Renal cortex interstitium (tissue), 15 donors: ENCODE results near the gene C1D. TPM values are rescaled to one million over a fixed set of nuclear protein-coding genes. Genes with fewer than 3 reads are reported as not detected.

Experiments
- DNase-seq, 11 donors: peaks; one replicate each; pipeline ENCODE4 v3.0.0-alpha.2; 2013; ENCODE audit warnings: low read depth in 9 of 11, low spot score in 4 of 11; ENCODE audit errors: extremely low read depth in 1 of 11
- long read RNA-seq, 16 experiments: transcript quantifications; one replicate each; lab custom pipeline, GENCODE V29; 2026
- polyA plus RNA-seq, 3 donors: library from polyadenylated mRNA; unstranded; fragments of 120-200 nt; gene quantifications; one replicate each; pipeline ENCODE4 v1.2.1, GENCODE V29; 2013; ENCODE audit not compliant: insufficient read length in 3 of 3

C1D gene, protein sequence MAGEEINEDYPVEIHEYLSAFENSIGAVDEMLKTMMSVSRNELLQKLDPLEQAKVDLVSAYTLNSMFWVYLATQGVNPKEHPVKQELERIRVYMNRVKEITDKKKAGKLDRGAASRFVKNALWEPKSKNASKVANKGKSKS
- 10 to 100 TPM; 40.7 to 46.9 (median 45.5) TPM for polyA plus RNA-seq
- long read RNA-seq, donor 1, transcript C1D-201 (5 exons, 2,233 nt) = minor isoform, 18 of 60 reads
- long read RNA-seq, donor 1, transcript C1D-204 (5 exons, 736 nt) = major isoform, 23 of 60 reads
- long read RNA-seq, donor 1, partial matches to known transcripts = 13 of 60 reads
- long read RNA-seq, donor 1, other reads (novel, unspliced or antisense) = 5 of 60 reads
- long read RNA-seq, donor 2, transcript C1D-201 (5 exons, 2,233 nt) = minor isoform, 14 of 77 reads
- long read RNA-seq, donor 2, transcript C1D-204 (5 exons, 736 nt) = major isoform, 38 of 77 reads
- long read RNA-seq, donor 2, partial matches to known transcripts = 19 of 77 reads
- long read RNA-seq, donor 2, other reads (novel, unspliced or antisense) = 5 of 77 reads
- long read RNA-seq, donor 3, transcript C1D-204 (5 exons, 736 nt) = major isoform, 62 of 116 reads
- long read RNA-seq, donor 3, transcript C1D-201 (5 exons, 2,233 nt) = minor isoform, 24 of 116 reads
- long read RNA-seq, donor 3, partial matches to known transcripts = 18 of 116 reads
- long read RNA-seq, donor 3, other reads (novel, unspliced or antisense) = 12 of 116 reads
- long read RNA-seq, donor 4, transcript C1D-204 (5 exons, 736 nt) = minor isoform, 13 of 42 reads
- long read RNA-seq, donor 4, transcript C1D-201 (5 exons, 2,233 nt) = major isoform, 15 of 42 reads
- long read RNA-seq, donor 4, partial matches to known transcripts = 9 of 42 reads
- long read RNA-seq, donor 4, other reads (novel, unspliced or antisense) = 5 of 42 reads
- long read RNA-seq, donor 5 = 0 reads
- long read RNA-seq, donor 6, transcript C1D-201 (5 exons, 2,233 nt) = minor isoform, 14 of 66 reads
- long read RNA-seq, donor 6, transcript C1D-204 (5 exons, 736 nt) = major isoform, 29 of 66 reads
- long read RNA-seq, donor 6, partial matches to known transcripts = 15 of 66 reads
- long read RNA-seq, donor 6, other reads (novel, unspliced or antisense) = 8 of 66 reads
- long read RNA-seq, donor 7, transcript C1D-204 (5 exons, 736 nt) = major isoform, 40 of 94 reads
- long read RNA-seq, donor 7, transcript C1D-201 (5 exons, 2,233 nt) = minor isoform, 22 of 94 reads
- long read RNA-seq, donor 7, partial matches to known transcripts = 27 of 94 reads
- long read RNA-seq, donor 7, other reads (novel, unspliced or antisense) = 5 of 94 reads
- long read RNA-seq, donor 8, transcript C1D-201 (5 exons, 2,233 nt) = minor isoform, 27 of 163 reads
- long read RNA-seq, donor 8, transcript C1D-204 (5 exons, 736 nt) = major isoform, 62 of 163 reads
- long read RNA-seq, donor 8, partial matches to known transcripts = 56 of 163 reads
- long read RNA-seq, donor 8, other reads (novel, unspliced or antisense) = 15 of 163 reads
- long read RNA-seq, donor 9, transcript C1D-201 (5 exons, 2,233 nt) = minor isoform, 16 of 62 reads
- long read RNA-seq, donor 9, transcript C1D-204 (5 exons, 736 nt) = major isoform, 26 of 62 reads
- long read RNA-seq, donor 9, partial matches to known transcripts = 20 of 62 reads
- long read RNA-seq, donor 9, other reads (novel, unspliced or antisense) = 0 of 62 reads
- long read RNA-seq, donor 10, transcript C1D-201 (5 exons, 2,233 nt) = major isoform, 30 of 101 reads
- long read RNA-seq, donor 10, transcript C1D-204 (5 exons, 736 nt) = major isoform, 30 of 101 reads
- long read RNA-seq, donor 10, partial matches to known transcripts = 31 of 101 reads
- long read RNA-seq, donor 10, other reads (novel, unspliced or antisense) = 7 of 101 reads
- long read RNA-seq, donor 11, transcript C1D-204 (5 exons, 736 nt) = major isoform, 14 of 33 reads
- long read RNA-seq, donor 11, transcript C1D-201 (5 exons, 2,233 nt) = minor isoform, 8 of 33 reads
- long read RNA-seq, donor 11, partial matches to known transcripts = 11 of 33 reads
- long read RNA-seq, donor 11, other reads (novel, unspliced or antisense) = 0 of 33 reads
- long read RNA-seq, donor 12, transcript C1D-201 (5 exons, 2,233 nt) = minor isoform, 7 of 36 reads
- long read RNA-seq, donor 12, transcript C1D-204 (5 exons, 736 nt) = major isoform, 18 of 36 reads
- long read RNA-seq, donor 12, partial matches to known transcripts = 11 of 36 reads
- long read RNA-seq, donor 12, other reads (novel, unspliced or antisense) = 0 of 36 reads
- long read RNA-seq, donor 13, transcript C1D-204 (5 exons, 736 nt) = major isoform, 79 of 213 reads
- long read RNA-seq, donor 13, transcript C1D-201 (5 exons, 2,233 nt) = minor isoform, 39 of 213 reads
- long read RNA-seq, donor 13, partial matches to known transcripts = 81 of 213 reads
- long read RNA-seq, donor 13, other reads (novel, unspliced or antisense) = 13 of 213 reads
- long read RNA-seq, donor 14, transcript C1D-204 (5 exons, 736 nt) = major isoform, 29 of 66 reads
- long read RNA-seq, donor 14, transcript C1D-201 (5 exons, 2,233 nt) = minor isoform, 16 of 66 reads
- long read RNA-seq, donor 14, partial matches to known transcripts = 20 of 66 reads
- long read RNA-seq, donor 14, other reads (novel, unspliced or antisense) = 0 of 66 reads
- long read RNA-seq, donor 15, transcript C1D-204 (5 exons, 736 nt) = major isoform, 7 of 19 reads
- long read RNA-seq, donor 15, transcript C1D-201 (5 exons, 2,233 nt) = minor isoform, 5 of 19 reads
- long read RNA-seq, donor 15, partial matches to known transcripts = 7 of 19 reads
- long read RNA-seq, donor 15, other reads (novel, unspliced or antisense) = 0 of 19 reads
- long read RNA-seq, donor 16, transcript C1D-201 (5 exons, 2,233 nt) = minor isoform, 35 of 142 reads
- long read RNA-seq, donor 16, transcript C1D-204 (5 exons, 736 nt) = major isoform, 70 of 142 reads
- long read RNA-seq, donor 16, partial matches to known transcripts = 29 of 142 reads
- long read RNA-seq, donor 16, other reads (novel, unspliced or antisense) = 7 of 142 reads

DNA sequence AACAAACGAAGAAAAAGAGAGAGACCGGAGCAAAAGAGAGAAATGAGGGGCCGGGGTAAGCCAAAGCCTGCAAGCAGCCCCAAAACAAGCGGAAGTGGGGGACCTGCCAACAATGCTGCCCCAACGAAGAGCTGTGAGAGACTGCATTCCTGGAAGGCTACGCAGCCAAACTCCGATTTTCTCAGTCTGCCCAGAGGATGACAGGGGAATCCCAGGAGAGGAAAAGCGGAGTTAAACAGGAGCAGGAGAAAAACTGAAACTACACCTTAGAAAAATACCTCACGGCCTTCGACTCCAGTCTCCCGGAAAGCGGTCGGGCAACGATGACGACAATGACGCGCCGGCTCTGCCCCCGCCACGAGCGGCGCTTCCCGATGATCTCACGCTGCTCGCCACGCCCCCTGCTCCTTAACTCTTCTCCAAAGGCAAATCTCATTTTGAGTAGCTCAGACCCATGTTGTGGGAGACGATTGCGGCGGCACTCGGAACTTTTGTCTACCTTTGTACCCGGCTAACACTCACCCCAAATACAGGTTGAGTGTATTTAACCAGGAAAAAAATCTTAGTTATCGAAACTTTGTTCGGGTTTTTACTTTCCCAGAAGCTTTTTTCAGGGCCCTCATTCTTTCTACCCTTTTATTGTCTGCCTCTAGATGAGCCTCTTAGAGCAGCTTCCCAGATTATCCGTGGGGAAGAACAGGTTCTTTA is at the start of gene C1D:
Gene C1D (minus strand): TSS at position 325 of the 708 bp plus-strand sequence. CDS start 15,694 bp downstream, outside the sequence.
- peak; percentile 81 to 93 (median 91) for DNase-seq

DNA sequence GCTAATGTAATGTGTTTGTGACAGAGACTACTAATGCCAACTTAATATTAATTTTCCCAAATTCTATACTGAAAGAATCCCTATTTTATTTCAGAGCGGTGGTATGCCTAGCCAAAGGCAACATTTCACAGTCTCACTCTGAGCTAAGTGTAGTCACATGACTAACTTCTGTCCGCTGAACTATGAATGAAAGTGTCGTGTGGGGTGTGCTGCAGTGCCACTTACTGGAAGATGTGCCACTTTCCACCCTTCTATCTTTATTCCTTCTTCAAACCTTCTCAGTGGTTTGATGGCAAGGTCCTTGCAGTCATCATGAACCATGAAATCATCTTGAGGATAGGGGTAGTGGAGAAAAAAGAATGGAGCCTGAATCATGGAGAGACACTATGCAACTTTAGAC is 47.3 kb upstream of the C1D start:
- no peak for DNase-seq

DNA sequence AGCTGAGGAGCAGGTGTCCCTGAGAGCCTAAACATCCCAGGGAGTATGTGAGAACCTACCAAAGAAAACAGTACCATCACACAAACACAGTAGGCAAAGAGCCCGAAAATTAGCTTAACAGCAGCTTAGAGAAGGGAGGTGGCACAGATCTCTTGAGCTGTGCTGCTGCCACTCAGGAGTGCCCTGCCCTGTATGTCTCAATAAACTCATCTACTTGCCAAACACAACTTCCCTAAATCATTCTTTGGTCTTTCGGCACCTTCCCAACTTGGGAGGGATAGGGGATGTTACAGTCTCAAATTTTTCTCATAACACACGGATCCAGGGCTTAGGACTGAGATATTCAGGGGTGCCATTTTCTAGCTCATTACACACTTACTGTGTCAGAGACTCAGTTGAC is 45.3 kb upstream of the C1D start:
- no peak for DNase-seq

DNA sequence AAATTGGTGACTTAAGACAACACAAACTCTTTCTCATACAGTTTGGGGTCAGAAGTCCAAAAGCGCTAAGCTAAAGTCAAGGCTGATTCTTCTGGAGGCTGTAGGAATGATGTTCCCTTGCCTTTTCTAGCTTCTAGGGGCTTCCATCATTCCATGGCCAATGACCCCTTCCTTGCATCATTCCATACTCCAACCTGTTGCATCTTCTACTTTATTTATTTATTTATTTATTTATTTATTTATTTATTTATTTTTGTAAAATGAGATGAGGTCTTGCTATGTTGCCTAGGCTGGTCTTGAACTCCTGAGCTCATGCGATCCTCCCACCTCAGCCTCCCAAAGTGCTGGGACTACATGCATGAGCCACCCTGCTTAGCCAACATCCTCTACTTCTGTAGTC is 44.7 kb upstream of the C1D start:
- no peak for DNase-seq

DNA sequence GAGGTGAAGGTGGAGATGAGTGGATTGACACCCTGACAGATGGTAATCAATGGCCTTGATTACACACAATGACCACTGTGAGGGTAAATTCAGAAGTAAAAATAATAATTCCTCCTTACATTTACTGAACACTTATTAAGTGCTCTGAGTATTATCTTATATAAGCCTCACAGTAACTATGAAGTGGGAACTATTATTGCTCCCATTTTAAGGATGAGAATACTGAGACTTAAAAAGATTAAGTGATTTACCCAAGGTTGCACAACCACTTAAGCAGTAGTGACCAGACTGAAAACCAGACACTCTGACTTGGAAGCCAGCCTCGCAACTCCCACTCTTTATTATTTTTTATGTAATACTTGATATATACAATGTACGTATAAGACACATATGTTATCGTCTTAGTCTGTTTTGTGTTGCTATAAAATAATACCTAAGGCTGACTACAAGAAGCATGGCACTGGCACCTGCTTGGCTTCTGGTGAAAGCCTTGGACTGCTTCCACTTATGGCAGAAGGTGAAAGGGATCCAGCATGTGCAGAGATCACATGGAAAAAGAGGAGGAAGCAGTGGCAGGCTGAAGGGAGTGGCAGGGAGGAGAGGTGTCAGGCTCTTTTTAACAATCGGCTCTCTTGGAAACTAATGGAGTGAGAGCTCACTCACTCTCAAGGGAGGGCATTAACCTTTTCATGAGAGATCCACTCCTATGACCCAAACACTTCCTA is 41.5 kb upstream of the C1D start:
- DNase-seq = no peak

DNA sequence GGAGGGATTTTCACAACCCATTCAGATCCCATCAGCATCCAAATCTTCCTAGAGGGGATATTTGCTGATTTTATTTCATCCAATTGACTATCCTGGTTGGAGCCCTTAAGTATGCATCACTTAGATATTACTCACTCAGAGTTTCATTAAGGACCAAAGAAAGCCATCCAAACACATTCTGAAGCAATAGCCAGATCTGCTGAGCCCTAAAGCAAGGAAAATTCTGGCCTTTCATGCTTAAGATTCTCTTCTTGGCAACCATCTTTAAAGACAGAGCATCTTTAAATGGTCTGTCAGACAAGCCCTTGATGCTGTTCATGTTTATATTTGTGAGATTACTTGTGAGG is 40.9 kb upstream of the C1D start:
- no peak for DNase-seq

DNA sequence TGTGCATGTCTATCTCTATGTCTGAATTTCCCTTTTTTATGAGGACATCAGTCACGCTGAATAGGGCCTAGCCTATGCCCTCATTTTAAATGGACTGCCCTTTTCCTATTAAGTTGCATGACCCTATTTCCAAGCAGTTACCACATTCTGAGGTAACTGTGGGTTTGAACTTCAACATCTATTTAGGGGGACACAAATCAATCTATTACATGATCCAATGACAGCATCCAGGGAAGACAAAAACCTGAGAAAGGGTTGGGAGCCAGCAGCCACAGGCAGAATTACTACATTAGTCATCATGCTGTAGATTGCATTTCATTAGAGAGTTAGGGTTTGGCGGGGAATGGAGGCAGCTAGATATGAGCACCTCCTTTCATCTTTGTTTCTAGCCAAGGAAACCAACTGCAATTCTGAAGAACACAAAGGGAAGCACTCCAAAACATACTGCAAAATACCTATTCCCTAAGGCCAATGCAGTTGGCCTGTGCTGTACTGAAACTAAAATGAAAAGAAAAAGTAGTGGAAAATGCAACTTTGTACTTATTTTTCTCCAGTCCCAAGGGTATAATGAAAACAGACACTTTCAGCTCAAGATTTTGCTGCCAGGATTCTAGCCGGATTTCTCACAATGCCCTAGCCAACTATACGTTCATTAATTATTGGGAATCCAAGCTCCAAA is 40.4 kb upstream of the C1D start:
- DNase-seq = no peak

DNA sequence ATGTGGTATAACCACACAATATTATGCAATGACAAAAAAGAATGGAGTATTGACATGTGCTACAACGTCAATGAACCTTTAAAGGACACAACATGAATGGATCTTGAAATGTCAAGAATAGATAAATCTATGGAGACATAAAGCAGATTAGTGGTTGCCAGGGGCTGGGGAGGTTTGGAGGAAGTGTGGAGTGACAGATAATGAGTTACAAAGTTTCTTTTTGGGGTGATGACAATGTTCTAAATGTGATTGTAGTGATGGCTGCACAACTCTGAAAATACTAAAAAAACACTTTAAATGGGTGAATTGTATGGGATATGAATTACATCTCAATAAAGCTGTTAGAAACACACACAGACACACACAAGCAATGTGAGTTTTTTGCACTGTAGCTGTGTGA is 37.4 kb upstream of the C1D start:
- DNase-seq = no peak

DNA sequence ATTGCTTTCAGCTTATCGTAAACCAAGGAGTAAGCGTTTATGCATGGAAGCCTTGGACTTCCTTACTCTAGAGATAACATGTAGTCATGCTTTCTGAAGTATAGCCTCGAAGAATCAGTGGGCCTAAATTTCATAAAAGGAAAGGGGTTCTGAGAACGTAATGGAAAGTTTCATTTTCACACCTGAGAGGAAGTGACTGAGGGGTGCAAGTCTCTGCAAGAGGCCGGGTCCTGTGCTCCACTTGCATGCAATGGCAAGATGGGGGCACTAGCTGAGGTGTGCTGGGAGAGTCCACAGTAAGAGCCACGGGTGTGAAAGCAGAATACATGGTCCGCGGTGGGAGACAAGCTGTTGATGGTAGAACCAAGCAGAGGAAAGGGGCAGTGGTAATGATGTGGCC is 36.5 kb upstream of the C1D start:
- no peak for DNase-seq

DNA sequence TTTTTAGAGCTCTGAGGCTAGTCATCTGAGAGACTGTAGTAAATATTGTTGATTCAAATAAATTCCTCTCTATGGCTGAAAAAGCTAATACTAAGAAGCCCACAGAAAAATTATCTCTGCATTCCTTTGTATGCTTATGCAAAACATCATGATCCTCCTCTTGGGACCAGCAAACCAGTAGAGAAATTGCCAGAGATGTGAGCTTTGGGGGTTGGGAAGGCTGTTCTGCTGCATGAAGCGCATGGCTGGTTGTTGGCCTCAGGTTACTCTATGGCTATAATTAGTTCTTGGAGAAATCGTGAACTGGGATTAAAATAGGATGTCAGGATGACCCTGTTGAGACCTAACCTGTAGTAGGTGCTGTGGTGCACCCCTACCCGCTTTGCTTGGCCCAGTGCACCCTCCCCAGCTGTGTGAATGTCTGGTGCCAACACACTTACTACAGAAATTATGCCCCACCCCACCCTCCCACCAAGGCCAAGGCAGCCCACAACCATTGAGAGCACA is 35.5 kb upstream of the C1D start:
- no peak for DNase-seq

DNA sequence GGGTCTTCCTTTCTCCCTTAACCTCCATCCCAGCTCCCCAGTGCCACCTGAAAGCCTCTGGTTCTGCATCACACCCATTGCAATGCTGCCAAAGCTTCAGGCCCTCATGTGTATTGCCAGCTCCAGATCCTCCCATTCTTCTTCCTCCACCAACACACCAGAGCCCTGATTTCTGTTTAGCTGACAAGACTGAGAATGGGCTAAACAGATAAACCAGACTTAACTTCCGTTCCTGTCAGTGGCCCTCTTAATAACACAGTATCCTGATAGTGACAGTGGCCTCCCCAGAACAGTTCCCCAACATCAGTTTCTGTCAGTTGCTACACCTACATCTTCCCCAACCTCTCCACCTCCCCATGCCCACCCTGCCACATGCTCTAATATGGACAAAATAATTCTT is 31.3 kb upstream of the C1D start:
- DNase-seq = no peak

DNA sequence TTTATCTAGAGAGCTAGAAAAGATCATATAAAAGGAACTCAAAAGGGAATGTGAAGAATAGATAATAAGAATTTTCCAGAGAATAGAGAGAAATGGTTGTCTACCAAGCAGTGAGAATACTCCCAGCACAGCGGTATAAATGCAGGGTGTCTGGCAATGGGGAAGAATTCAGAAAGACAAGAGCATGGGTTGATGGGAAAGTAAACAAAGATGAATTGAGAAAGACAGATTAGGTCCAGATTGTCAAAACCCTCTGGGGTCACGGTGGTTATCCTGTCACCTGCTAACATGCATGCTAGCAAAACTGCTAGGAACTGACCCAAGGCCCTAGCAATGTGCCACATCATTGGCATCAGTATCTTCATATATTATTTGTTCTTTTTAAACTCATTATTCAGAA is 30.8 kb upstream of the C1D start:
- no peak for DNase-seq

DNA sequence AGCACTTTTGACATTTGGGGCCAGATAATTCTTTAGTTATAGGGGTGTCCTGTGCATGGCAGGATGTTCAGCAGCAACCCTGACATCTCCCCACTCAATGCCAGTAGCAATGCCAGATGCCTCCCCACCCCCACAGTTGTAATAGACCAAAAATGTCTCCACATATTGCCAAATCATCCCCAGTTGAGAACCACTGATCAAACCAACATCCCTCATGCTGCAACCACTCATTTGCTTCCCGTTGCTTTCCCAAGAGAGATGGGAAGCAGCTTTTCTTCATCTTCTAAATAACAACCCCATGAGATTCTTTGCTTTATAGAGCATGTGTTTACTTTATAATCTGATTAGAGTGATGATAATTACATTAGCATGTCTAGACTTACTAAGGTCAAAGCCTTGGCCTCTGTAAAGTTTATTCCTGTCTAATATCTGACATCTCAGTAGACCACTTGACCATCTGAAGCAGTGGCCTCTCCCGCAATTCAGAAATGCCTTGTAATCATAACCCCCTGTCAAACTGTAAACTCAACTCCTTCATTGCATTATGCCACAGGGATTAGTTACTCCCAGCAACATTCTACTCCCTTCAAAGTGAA is 28.7 kb upstream of the C1D start:
- peak in 2 of 11 donors; percentile 9 to 27 for DNase-seq

DNA sequence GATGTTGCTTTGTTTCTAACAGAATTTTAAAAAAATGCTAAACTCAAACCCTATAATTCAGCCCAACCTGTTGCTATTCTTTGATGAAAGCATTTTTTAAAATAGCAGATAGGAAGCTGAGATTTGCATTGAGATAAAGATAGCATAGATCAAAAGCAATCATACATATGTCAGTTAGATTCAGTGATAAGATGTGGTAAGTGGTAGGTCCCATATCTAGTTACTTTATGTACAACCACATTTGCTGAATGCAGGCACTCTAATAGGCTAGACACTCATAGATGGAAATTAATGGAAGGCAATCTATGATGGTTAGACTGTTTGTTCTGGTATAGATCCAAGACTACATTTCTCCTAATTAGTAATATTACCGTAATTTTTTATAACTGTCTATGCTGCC is 27.2 kb upstream of the C1D start:
- no peak for DNase-seq
